Nephron progenitor cell (in vitro differentiated cells): ENCODE results near the gene VGLL4.

ENCODE experiments used
- DNase-seq: peaks from one replicate; pipeline ENCODE4 v3.0.0; 2021
- H3K27ac Mint-ChIP-seq: 2 replicates; pipeline ENCODE4 v1.8.0; 2021; ENCODE audit warnings: mild to moderate bottlenecking, moderate library complexity, mixed read lengths
- H3K27me3 Mint-ChIP-seq: 2 replicates; pipeline ENCODE4 v1.8.0; 2021; ENCODE audit warnings: mild to moderate bottlenecking, low read depth, mixed read lengths; ENCODE audit not compliant: poor library complexity
- H3K36me3 Mint-ChIP-seq: 2 replicates; pipeline ENCODE4 v1.8.0; 2021; ENCODE audit warnings: low read depth, mixed read lengths
- H3K4me1 Mint-ChIP-seq: 2 replicates; pipeline ENCODE4 v1.8.0; 2021; ENCODE audit warnings: mixed read lengths
- H3K4me3 Mint-ChIP-seq: 2 replicates; pipeline ENCODE4 v1.8.0; 2021; ENCODE audit warnings: mild to moderate bottlenecking, moderate library complexity, mixed read lengths
- H3K9me3 Mint-ChIP-seq: 2 replicates; pipeline ENCODE4 v1.8.0; 2021; ENCODE audit warnings: mild to moderate bottlenecking, moderate library complexity, mixed read lengths
- CTCF ChIP-seq: fragments of 200-600 bp; sonication (generic); IDR thresholded peaks from 2 replicates; pipeline ENCODE4 v1.5.0; 2021; ENCODE audit warnings: antibody characterized with exemption

The VGLL4 gene

DNA sequence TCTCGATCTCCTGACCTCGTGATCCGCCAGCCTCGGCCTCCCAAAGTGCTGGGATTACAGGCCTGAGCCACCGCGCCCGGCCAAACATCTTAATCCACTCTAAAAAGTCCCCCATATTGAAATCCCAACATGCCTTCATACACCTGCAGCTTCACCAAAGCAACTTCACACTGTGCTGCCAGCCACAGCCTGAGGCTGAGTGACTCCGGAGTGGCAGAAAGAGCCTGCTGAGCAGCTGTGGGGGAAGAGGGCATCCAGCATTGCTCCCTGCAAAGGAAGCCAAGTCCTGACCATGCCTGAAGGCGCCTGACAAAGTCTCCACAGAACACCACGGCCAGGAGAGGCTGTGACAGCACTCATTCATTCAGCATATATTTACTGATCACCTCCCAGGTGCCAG is 21.6 kb upstream of the VGLL4 start:
- Mint-ChIP-seq H3K27ac (no peak overlapping the region), H3K4me1 (peaks cover 4% of the 10 kb centered on the region)

DNA sequence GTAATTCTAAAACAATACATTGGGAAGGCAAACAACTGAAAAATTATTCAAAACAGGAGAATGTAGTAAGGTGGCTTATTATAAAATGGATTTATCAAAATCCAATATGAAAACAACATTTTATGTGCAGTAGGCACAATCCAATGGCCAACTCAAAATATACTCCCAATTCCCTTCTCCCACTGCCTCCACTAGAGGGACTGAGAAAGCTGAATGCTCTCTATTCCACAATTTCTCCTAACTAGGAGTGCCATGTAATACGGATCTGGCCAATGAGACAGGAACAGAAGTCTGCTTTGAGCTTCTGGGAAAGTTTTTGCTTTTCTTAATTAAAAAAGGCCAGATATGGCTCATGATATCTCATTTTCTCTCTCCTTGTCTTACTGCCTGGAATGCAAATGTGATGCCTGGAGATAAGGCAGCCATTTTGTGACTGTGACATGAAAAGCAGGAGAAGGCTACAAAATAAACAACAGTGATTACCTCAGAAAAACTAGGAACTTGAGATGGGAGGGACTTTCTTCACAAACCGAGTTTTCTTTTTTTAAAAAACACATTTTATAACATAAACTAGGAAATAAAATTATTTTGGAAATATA is 18.8 kb upstream of the VGLL4 start:
- H3K27me3 Mint-ChIP-seq: peaks cover 9% of the 10 kb centered on the region
- no peak overlapping the region for H3K27ac Mint-ChIP-seq
- peaks cover 4% of the 10 kb centered on the region for H3K4me1 Mint-ChIP-seq
- H3K36me3 Mint-ChIP-seq: peaks cover 7% of the 10 kb centered on the region
- no peak for DNase-seq
- H3K9me3 Mint-ChIP-seq: peaks cover 14% of the 10 kb centered on the region
- no peak for TF ChIP-seq CTCF
- H3K4me3 Mint-ChIP-seq: no peak overlapping the region

More for the DNA sequence above, 21.6 kb upstream of the VGLL4 start:
- H3K27me3 Mint-ChIP-seq: peaks cover 6% of the 10 kb centered on the region
- DNase-seq: no peak
- no peak for TF ChIP-seq CTCF
- H3K4me3 Mint-ChIP-seq: no peak overlapping the region
- peaks cover 14% of the 10 kb centered on the region for H3K9me3 Mint-ChIP-seq
- H3K36me3 Mint-ChIP-seq: peaks cover 7% of the 10 kb centered on the region

DNA sequence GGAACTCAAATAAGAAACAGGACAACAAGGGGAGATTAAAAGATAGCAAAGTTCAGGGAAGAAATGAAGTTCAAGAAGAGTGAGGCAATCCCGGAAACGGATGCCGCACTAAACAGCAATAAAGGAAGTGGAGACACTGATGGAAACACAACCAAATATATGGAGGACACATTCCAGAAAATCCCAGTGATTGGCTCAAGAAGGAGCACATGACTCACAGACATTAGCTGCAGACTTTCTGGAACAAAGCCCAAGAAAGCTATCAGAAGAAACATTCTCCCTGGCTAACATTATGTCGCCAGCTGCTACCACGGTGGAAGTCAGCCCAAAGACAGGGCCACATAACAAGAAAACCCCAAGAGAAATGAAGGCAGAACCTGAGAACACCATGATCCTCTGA is 18.1 kb upstream of the VGLL4 start:
- Mint-ChIP-seq H3K9me3 (peaks cover 14% of the 10 kb centered on the region), H3K27ac (no peak overlapping the region), H3K4me1 (peaks cover 4% of the 10 kb centered on the region), H3K4me3 (no peak overlapping the region), H3K36me3 (peaks cover 7% of the 10 kb centered on the region), H3K27me3 (peaks cover 9% of the 10 kb centered on the region)
- no peak for TF ChIP-seq CTCF
- DNase-seq: no peak

DNA sequence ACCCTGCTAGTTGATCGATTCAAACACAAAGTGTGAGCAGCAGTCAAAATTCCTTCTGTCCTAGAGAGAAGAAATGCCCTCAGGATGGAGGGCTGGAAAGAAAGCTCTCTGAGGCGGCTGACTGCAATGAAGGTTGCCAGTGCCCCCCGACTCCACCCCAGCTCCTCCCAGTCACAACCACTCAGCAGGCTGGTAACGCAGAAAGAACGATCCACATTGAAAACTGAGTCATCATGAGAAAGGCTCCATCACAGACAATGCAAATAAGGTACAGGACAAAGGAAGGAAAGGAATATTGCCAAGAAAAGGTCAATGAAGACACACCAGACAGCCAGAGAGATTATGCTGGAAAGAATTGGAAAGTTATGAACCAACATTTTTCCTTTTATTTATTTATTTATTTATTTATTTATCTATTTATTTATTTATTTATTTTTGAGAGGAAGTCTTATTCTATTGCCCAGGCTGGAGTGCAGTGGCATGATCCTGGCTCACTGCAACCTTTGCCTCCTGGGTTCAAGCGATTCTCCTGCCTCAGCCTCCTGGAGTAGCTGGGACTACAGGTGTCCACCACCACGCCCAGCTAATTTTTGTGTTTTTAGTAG is 17.4 kb upstream of the VGLL4 start:
- H3K27me3 Mint-ChIP-seq: peaks cover 7% of the 10 kb centered on the region
- H3K36me3 Mint-ChIP-seq: peaks cover 7% of the 10 kb centered on the region
- H3K9me3 Mint-ChIP-seq: peaks cover 14% of the 10 kb centered on the region
- peak overlapping the region; percentile 15 for H3K27ac Mint-ChIP-seq
- no peak overlapping the region for H3K4me3 Mint-ChIP-seq
- no peak for DNase-seq
- peaks cover 4% of the 10 kb centered on the region for H3K4me1 Mint-ChIP-seq
- TF ChIP-seq CTCF: no peak

GRCh38 chr3:11660242-11660641 is 16.5 kb upstream of the VGLL4 start:
- H3K27me3 Mint-ChIP-seq: peaks cover 4% of the 10 kb centered on the region
- H3K27ac Mint-ChIP-seq: no peak overlapping the region
- H3K9me3 Mint-ChIP-seq: peaks cover 14% of the 10 kb centered on the region
- peaks cover 7% of the 10 kb centered on the region for H3K36me3 Mint-ChIP-seq
- no peak for TF ChIP-seq CTCF
- DNase-seq: no peak
- no peak overlapping the region for H3K4me3 Mint-ChIP-seq
- H3K4me1 Mint-ChIP-seq: peaks cover 9% of the 10 kb centered on the region

GRCh38 chr3:11658180-11658579 is 14.5 kb upstream of the VGLL4 start:
- H3K36me3 Mint-ChIP-seq: peaks cover 7% of the 10 kb centered on the region
- no peak for TF ChIP-seq CTCF
- H3K4me3 Mint-ChIP-seq: no peak overlapping the region
- H3K9me3 Mint-ChIP-seq: peaks cover 13% of the 10 kb centered on the region
- DNase-seq: no peak
- H3K27ac Mint-ChIP-seq: no peak overlapping the region
- peaks cover 17% of the 10 kb centered on the region for H3K4me1 Mint-ChIP-seq
- H3K27me3 Mint-ChIP-seq: peaks cover 7% of the 10 kb centered on the region
